Measurements from ENCODE around the gene ORC2.

The ORC2 gene

GRCh38 chr2:200939832-200940231 is 23.6 kb downstream of the ORC2 start:
- in situ Hi-C loops (cut with HindIII; ENCODE audit: low pct_ligation_motif_present, low sequenced_read_pairs): no loop called here
- TF ChIP-seq CTCF (IDR thresholded peaks at IDR 0.05; ENCODE audit: low read depth, low read length, missing control alignments): no peak
- H3K4me3 ChIP-seq (ENCODE audit: low read depth, low read length): no peak overlapping the region
- no peak overlapping the region for H3K27ac ChIP-seq
- DNase-seq: no peak
- H3K27me3 ChIP-seq (replicated peaks): no peaks in the 10 kb centered on the region
- H3K36me3 ChIP-seq (replicated peaks): peaks cover 16% of the 10 kb centered on the region

- in situ Hi-C loops (cut with HindIII; ENCODE audit: low pct_ligation_motif_present, low sequenced_read_pairs): no loop called here
- H3K36me3 ChIP-seq (replicated peaks): peaks cover 11% of the 10 kb centered on the region
- no peak overlapping the region for H3K4me3 ChIP-seq (ENCODE audit: low read depth, low read length)
- no peak for DNase-seq
- H3K27ac ChIP-seq: no peak overlapping the region
- no peak for TF ChIP-seq CTCF (IDR thresholded peaks at IDR 0.05; ENCODE audit: low read depth, low read length, missing control alignments)
- no peaks in the 10 kb centered on the region for H3K27me3 ChIP-seq (replicated peaks)
Observed at GRCh38 chr2:200930947-200931626, 32.4 kb downstream of the ORC2 start.

DNA sequence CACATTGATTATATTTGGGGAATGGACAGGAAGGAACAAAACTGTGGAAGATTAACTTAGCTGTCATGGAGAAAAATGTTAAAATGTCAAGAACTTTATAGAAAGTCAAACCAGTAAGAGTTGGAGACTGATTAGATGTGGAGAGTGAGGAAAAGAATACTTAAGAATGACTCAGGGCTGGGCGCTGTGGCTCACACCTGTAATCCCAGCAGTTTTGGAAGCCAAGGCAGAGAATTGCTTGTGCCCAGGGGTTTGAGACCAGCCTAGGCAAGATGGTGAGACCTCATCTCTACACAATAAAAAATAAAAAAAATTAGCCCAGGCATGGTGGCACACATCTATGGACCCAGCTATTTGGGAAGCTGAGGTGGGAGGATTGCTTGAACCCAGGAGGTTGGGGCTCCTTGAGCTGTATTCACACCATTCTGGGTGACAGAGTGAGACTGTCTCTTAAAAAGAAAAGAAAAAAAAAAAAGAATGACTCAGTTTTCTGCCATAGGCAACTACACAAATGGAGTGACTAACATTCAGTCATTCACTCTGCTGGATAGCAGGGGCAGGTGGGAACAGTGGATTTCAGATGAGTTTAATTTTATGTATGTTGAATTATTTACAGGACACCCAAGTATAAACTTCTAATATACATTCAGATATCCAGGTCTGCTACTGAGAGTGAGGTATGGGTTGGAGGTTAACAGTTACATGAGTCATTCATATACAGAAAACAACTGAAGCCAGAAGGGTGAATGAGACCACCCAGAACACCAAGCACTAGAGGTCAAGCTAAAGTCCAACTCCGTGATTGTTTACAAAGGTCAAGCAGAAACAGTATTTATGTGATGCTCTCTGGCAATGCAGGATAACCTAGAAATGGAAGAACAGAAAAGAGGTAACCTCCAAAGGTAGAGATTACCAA is 33.9 kb downstream of the ORC2 start:
- TF ChIP-seq CTCF (IDR thresholded peaks at IDR 0.05; ENCODE audit: low read depth, low read length, missing control alignments): no peak
- peaks cover 4% of the 10 kb centered on the region for H3K36me3 ChIP-seq (replicated peaks)
- no peak overlapping the region for H3K4me3 ChIP-seq (ENCODE audit: low read depth, low read length)
- H3K27me3 ChIP-seq (replicated peaks): no peaks in the 10 kb centered on the region
- no peak for DNase-seq
- in situ Hi-C loops (cut with HindIII; ENCODE audit: low pct_ligation_motif_present, low sequenced_read_pairs): no loop called here
- H3K27ac ChIP-seq: no peak overlapping the region

DNA sequence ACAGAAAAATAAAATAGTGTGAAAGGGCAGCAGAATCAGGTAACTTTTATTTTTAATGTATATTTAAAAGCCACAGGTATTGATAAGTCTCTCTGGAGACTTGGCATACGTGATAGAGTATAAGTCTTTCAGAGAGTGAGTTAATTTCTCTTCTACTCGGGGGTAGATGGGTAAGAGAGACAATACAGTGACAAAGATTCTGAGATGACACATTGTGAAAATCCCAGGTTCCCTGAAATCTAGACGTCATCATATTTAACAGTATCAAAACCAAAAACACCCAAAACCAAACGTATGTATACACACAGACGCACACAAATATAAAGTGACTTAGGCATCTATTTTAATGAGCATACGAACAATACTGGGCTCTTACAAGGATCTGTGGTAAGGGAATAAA is 41.0 kb downstream of the ORC2 start:
- in situ Hi-C loops (cut with HindIII; ENCODE audit: low pct_ligation_motif_present, low sequenced_read_pairs): loop anchor here (25.0 kb wide), 1 partner anchor 265 kb away; the partner anchor contains the start of gene CASP10

GRCh38 chr2:200913654-200914053 is 49.8 kb downstream of the ORC2 start:
- in situ Hi-C loops (cut with HindIII; ENCODE audit: low pct_ligation_motif_present, low sequenced_read_pairs): loop anchor here (25.0 kb wide), 1 partner anchor 274 kb away; the partner anchor contains the start of gene CASP10
- Histone ChIP-seq H3K4me3 (ENCODE audit: low read depth, low read length) (no peak overlapping the region), H3K36me3 (replicated peaks) (peaks cover 28% of the 10 kb centered on the region), H3K27me3 (replicated peaks) (no peaks in the 10 kb centered on the region), H3K27ac (peak overlapping the region; percentile 24)
- peak; percentile 51 for DNase-seq
- TF ChIP-seq CTCF (IDR thresholded peaks at IDR 0.05; ENCODE audit: low read depth, low read length, missing control alignments): no peak

More for the DNA sequence above, 41.0 kb downstream of the ORC2 start:
- no peak for DNase-seq
- Histone ChIP-seq H3K36me3 (replicated peaks) (peaks cover 22% of the 10 kb centered on the region), H3K27me3 (replicated peaks) (no peaks in the 10 kb centered on the region), H3K4me3 (ENCODE audit: low read depth, low read length) (no peak overlapping the region), H3K27ac (no peak overlapping the region)
- TF ChIP-seq CTCF (IDR thresholded peaks at IDR 0.05; ENCODE audit: low read depth, low read length, missing control alignments): no peak
